Panc1 (cell line): ENCODE measurements around the gene NELFE.

Experiments used
- REST ChIP-seq, 2 experiments: IDR thresholded peaks; 2 replicates each; pipeline ENCODE4 v1.6.1; 2011 to 2012; ENCODE audit warnings: low read depth in 2 of 2, control low read depth in 1 of 2, low read length in 1 of 2, mild to moderate bottlenecking in 1 of 2, moderate library complexity in 1 of 2; ENCODE audit not compliant: insufficient read depth in 1 of 2
- TF ChIP-seq, protein P1 (sequence below): fragments of 450-650 bp; IDR thresholded peaks from 2 replicates; pipeline ENCODE4 v1.5.1; 2017; ENCODE audit warnings: mild to moderate bottlenecking

GRCh38 chr6:31905041-31905440, 53.7 kb downstream of the NELFE start:
- TF ChIP-seq, protein P1, sequence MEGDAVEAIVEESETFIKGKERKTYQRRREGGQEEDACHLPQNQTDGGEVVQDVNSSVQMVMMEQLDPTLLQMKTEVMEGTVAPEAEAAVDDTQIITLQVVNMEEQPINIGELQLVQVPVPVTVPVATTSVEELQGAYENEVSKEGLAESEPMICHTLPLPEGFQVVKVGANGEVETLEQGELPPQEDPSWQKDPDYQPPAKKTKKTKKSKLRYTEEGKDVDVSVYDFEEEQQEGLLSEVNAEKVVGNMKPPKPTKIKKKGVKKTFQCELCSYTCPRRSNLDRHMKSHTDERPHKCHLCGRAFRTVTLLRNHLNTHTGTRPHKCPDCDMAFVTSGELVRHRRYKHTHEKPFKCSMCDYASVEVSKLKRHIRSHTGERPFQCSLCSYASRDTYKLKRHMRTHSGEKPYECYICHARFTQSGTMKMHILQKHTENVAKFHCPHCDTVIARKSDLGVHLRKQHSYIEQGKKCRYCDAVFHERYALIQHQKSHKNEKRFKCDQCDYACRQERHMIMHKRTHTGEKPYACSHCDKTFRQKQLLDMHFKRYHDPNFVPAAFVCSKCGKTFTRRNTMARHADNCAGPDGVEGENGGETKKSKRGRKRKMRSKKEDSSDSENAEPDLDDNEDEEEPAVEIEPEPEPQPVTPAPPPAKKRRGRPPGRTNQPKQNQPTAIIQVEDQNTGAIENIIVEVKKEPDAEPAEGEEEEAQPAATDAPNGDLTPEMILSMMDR, result no peak
- TF ChIP-seq REST (IDR thresholded peaks at IDR 0.05; ENCODE audit: insufficient read depth in 1 of 2, low read depth in 2 of 2, low read length in 1 of 2), result no peak
